Left ventricle myocardium inferior (tissue), 1 donor: ENCODE results near the gene ALDH3A1. TPM values are rescaled to one million over a fixed set of nuclear protein-coding genes. Genes with fewer than 3 reads are reported as not detected.

Experiments
- DNase-seq: peaks from one replicate; pipeline ENCODE4 v3.0.0-alpha.2; 2020
- H3K27ac ChIP-seq: fragments of 200-600 bp; replicated peaks from 2 replicates; pipeline ENCODE4 v1.8.0; 2021
- H3K27me3 ChIP-seq: fragments of 200-600 bp; 2 replicates; pipeline ENCODE4 v1.8.0; 2021; ENCODE audit warnings: low read depth
- H3K36me3 ChIP-seq: fragments of 200-600 bp; 2 replicates; pipeline ENCODE4 v1.8.0; 2021
- H3K4me1 ChIP-seq: fragments of 200-600 bp; 2 replicates; pipeline ENCODE4 v1.8.0; 2021
- H3K4me3 ChIP-seq: fragments of 200-600 bp; 2 replicates; pipeline ENCODE4 v1.8.0; 2021; ENCODE audit warnings: mild to moderate bottlenecking, moderate library complexity
- H3K9me3 ChIP-seq: fragments of 200-600 bp; replicated peaks from 2 replicates; pipeline ENCODE4 v1.8.0; 2021
- intact Hi-C: fragments of 100-400 bp; cut with micrococcal nuclease; formaldehyde crosslinking; loops from one replicate; pipeline ENCODE4 v1.11.0; 2022
- total RNA-seq: library from RNA; stranded (reverse); fragmentation: NEBNext Ultra II Directional; extraction: Animal tissue kit (Norgen Biotek cat#: 25700); gene quantifications from one replicate; pipeline ENCODE4 v1.2.1, GENCODE V29; 2021
- TF ChIP-seq, protein P1 (sequence below): fragments of 200-600 bp; IDR thresholded peaks from 2 replicates; pipeline ENCODE4 v1.8.0; 2021; ENCODE audit warnings: antibody characterized with exemption, mild to moderate bottlenecking, borderline replicate concordance
- donor health status: DM: no; HTN: yes; CAD: no; lungs with severe emphysema.

ALDH3A1 gene
- total RNA-seq, 1 donor from 2014 or later, result not detected

DNA sequence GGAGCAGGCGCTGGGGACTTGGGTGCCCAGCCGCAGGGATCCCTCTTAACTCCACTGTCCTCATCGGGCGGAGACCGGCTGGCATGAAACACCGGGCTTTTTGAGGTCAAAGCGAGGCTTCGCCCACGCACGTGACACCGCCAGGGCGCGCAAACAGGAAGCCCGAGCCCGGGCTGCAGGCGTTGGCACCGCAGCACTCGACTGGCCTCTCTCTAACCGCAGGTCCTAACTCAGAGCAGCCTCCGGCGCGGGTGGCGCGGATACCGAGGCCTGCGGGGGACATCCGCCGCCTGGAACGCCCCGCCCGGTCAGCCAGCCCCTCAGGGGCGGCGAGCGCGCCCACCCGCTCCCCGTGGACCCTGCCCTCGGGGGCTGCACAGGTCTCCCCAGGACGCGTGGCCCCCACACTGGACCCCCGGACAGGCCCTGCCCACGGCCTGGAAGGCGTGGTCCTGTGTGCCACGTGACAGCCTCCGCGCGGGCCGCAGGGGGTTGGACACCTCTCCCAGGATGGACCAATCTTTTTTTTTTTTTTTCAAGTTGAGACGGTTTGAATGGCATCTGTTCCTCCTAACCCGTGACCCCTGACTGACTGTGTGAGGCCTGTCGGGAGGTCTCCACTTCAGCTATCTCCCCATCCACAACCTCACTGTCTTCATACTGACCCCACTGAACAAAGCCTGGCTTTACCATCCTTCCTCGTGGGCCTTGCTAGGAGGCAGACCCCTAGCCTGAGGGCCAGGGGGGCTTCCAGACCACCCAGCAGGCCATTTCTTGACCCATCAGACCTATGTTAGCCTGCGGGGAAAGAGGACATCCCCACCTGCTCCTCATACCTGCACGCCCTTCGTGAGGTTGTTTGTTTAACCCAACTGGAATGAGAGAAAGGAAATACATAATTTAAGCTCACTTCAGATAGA is 23.3 kb downstream of the ALDH3A1 start:
- intact Hi-C loops, result no loop called here
- Histone ChIP-seq H3K27ac (peak overlapping the region; percentile 60), H3K9me3 (no peaks in the 10 kb centered on the region), H3K4me1 (peaks cover 53% of the 10 kb centered on the region), H3K36me3 (no peaks in the 10 kb centered on the region), H3K27me3 (no peaks in the 10 kb centered on the region), H3K4me3 (peak overlapping the region; percentile 49)
- peak; percentile 62 for DNase-seq
- TF ChIP-seq, protein P1, sequence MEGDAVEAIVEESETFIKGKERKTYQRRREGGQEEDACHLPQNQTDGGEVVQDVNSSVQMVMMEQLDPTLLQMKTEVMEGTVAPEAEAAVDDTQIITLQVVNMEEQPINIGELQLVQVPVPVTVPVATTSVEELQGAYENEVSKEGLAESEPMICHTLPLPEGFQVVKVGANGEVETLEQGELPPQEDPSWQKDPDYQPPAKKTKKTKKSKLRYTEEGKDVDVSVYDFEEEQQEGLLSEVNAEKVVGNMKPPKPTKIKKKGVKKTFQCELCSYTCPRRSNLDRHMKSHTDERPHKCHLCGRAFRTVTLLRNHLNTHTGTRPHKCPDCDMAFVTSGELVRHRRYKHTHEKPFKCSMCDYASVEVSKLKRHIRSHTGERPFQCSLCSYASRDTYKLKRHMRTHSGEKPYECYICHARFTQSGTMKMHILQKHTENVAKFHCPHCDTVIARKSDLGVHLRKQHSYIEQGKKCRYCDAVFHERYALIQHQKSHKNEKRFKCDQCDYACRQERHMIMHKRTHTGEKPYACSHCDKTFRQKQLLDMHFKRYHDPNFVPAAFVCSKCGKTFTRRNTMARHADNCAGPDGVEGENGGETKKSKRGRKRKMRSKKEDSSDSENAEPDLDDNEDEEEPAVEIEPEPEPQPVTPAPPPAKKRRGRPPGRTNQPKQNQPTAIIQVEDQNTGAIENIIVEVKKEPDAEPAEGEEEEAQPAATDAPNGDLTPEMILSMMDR, result no peak

DNA sequence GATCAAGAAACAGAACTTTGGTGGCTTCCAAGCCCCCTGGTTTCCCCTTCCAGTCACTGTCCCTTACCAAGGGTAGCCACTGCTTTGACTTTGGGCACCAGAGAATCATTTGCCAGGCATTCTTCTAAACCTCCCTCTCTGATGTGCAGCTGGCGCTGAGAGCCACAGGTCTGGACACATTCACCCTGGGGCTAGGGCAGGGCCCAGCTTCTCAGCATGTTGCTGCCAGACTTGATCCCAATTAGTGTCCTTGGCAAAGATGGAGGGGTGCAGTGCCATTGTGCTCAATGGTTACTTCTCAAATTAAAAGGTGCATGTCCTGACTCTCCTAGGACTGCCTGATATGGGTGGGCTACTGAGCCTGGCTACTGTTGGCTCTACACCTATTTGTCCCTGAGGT is 24.1 kb downstream of the ALDH3A1 start:
- H3K4me3 ChIP-seq, result peak overlapping the region; percentile 49
- H3K9me3 ChIP-seq, result no peaks in the 10 kb centered on the region
- H3K36me3 ChIP-seq, result no peaks in the 10 kb centered on the region
- intact Hi-C loops, result no loop called here
- no peak for DNase-seq
- no peaks in the 10 kb centered on the region for H3K27me3 ChIP-seq
- peak overlapping the region; percentile 60 for H3K27ac ChIP-seq
- H3K4me1 ChIP-seq, result peaks cover 46% of the 10 kb centered on the region
- TF ChIP-seq, protein P1, result no peak

DNA sequence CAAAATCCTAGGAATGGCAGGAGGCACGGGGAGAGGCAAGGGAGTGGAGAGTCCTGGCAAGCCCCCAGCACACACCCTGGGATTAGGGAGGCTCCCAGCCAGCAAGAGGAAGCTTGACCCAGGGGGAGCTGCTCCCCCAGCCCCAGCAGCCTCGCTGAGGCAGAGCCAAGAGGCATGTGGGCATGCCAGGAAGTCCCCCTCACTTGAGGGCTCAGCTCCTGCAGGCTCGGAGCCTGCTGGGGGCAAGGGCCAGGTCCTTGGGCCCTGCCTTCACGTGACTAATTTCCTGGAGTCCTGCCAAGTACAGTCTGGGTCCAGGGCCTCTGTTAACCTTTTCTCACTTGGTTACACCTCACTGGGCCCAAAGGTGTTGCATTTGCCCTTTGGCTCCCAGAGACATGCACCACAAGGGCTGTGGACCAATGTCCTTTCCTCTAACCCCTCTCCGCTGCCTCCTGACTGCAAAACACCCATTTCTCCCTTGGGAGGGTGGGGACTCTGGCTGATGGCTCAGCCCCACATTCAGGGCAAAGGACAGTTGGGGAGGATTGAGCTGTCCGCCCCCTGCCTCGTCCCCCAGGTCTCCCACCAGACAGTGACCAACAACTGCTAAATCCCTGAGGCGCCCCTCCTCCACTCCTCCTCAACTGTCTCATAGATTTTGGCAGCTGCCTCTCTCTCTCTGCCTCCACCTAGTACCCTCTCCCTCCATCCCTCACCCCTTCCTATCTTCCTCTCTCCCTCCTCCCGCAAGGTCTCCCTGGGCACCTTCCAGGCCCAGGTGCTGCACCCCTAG is 27.3 kb downstream of the ALDH3A1 start:
- TF ChIP-seq, protein P1, result no peak
- intact Hi-C loops, result no loop called here
- no peaks in the 10 kb centered on the region for H3K36me3 ChIP-seq
- H3K27ac ChIP-seq, result no peak overlapping the region
- peaks cover 26% of the 10 kb centered on the region for H3K4me1 ChIP-seq
- H3K27me3 ChIP-seq, result no peaks in the 10 kb centered on the region
- H3K4me3 ChIP-seq, result no peak overlapping the region
- no peak for DNase-seq
- H3K9me3 ChIP-seq, result no peaks in the 10 kb centered on the region

DNA sequence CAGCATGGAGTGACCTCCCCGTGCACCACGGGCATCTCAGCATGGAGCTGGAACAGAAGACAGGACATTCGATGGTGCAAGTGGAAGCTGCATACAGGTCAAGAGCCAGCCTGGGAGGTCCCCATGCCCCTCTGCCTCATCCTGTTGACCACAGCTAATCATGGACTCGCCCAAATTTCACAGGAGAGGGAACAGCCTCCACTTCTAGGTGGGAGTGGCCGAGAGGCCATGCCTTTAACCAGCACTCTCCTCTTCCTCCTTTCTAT is 28.0 kb downstream of the ALDH3A1 start:
- no peak for DNase-seq
- no peaks in the 10 kb centered on the region for H3K36me3 ChIP-seq
- no peak overlapping the region for H3K27ac ChIP-seq
- TF ChIP-seq, protein P1, result no peak
- intact Hi-C loops, result no loop called here
- no peaks in the 10 kb centered on the region for H3K27me3 ChIP-seq
- peaks cover 26% of the 10 kb centered on the region for H3K4me1 ChIP-seq
- H3K4me3 ChIP-seq, result no peak overlapping the region
- no peaks in the 10 kb centered on the region for H3K9me3 ChIP-seq

DNA sequence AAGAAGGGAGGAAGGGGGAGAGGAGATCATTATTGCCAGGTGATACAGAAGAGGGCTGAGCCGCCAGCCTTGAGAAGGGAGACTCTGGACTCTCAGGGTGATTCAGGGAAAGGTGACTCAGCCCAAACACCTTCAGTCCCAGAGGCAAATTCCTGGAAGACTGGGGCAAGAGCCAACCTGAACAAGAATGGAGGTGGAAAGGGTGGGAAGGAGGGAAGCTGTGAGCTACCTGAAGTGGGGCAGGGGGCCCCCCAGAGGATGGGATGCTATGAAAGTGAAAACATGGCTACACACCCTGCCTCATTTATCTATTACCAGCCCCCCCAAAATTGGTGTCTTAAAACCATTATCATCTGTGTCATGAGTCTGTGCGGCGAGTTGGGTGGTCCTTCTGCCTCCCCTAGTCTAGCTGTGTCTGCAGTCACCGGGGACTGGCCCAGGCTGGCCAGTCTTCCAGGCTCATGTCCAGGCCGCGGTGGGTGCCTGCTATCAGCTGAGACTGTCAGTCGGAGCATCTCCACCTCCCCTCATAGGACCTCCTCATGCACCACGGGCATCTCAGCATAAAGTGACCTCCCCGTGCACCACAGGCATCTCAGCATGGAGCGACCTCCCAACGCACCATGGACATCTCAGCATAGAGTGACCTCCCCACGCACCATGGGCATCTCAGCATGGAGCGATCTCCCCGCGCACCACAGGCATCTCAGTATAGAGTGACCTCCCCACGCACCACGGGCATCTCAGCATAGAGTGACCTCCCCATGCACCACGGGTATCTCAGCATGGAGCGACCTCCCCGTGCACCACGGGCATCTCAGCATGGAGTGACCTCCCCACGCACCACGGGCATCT is 28.5 kb downstream of the ALDH3A1 start:
- Histone ChIP-seq H3K4me1 (peaks cover 26% of the 10 kb centered on the region), H3K4me3 (no peak overlapping the region), H3K36me3 (no peaks in the 10 kb centered on the region), H3K9me3 (no peaks in the 10 kb centered on the region), H3K27me3 (no peaks in the 10 kb centered on the region), H3K27ac (no peak overlapping the region)
- TF ChIP-seq, protein P1, result no peak
- no peak for DNase-seq
- intact Hi-C loops, result no loop called here
